HepG2 (cell line): Measurements from ENCODE around the gene SPRED2. TPM values are rescaled to one million over a fixed set of nuclear protein-coding genes. Genes with fewer than 3 reads are reported as not detected.

Source experiments
- ATAC-seq: fragments of 200-7000 bp; cut with Tn5 transposase; 3 replicates; pipeline ENCODE4 v1.9.1; 2020; ENCODE audit warnings: mild to moderate bottlenecking, moderate library complexity
- BruUV-seq: library from RNA; stranded (reverse); fragments of 400-500 nt; replicated peaks from 2 replicates; lab custom pipeline; 2021; lab: Mats Ljungman, UMichigan
- CTCF ChIA-PET: fragments of 300-600 bp; formaldehyde crosslinking; extraction: SDS; loops from one replicate; lab custom pipeline; 2021; ENCODE audit warnings: low total read pairs, inconsistent platforms, low intra/inter-chr PET ratio; lab: Yijun Ruan, JAX
- POLR2A ChIA-PET: fragments of 350-600 bp; sonication (Branson Sonifier 250); formaldehyde crosslinking; loops from one replicate; lab custom pipeline; 2020; ENCODE audit warnings: antibody characterized with exemption, inconsistent platforms; lab: Yijun Ruan, JAX
- DNase-seq: peaks from one replicate; pipeline ENCODE4 v3.0.0-alpha.2; 2015; ENCODE audit warnings: low spot score
- FAIRE-seq: peaks from 3 replicates; lab custom pipeline; 2011; peaks lifted over from hg19 to GRCh38; lab: Jason Lieb, UNC
- H2AFZ ChIP-seq: one replicate; pipeline ENCODE4 v1.6.1; 2011; ENCODE audit warnings: low read length, inconsistent platforms
- H3K27ac ChIP-seq: fragments of 300-600 bp; 3 replicates; pipeline ENCODE4 v1.8.0; 2011; ENCODE audit warnings: mixed run types, mild to moderate bottlenecking, mixed read lengths, low read length, inconsistent platforms; ENCODE audit not compliant: insufficient read depth; ENCODE audit errors: extremely low read length
- H3K27me3 ChIP-seq, 2 experiments: fragments of 200-600 bp in 1 of 2; 2 replicates in 1 of 2; 3 replicates in 1 of 2; pipeline versions ENCODE4 v1.6.0 to v1.8.0; 2011; ENCODE audit warnings: low read length in 2 of 2, mild to moderate bottlenecking in 2 of 2, moderate library complexity in 2 of 2, inconsistent platforms in 1 of 2; ENCODE audit not compliant: insufficient read depth in 2 of 2, control insufficient read depth in 1 of 2
- H3K36me3 ChIP-seq, 2 experiments: fragments of 200-600 bp in 1 of 2; replicated peaks in 1 of 2; 2 replicates in 1 of 2; 3 replicates in 1 of 2; pipeline versions ENCODE4 v1.5.1 to v1.8.0; 2011; ENCODE audit warnings: low read length in 2 of 2, inconsistent platforms in 1 of 2; ENCODE audit not compliant: insufficient read depth in 2 of 2, control insufficient read depth in 1 of 2
- H3K4me1 ChIP-seq: 2 replicates; pipeline ENCODE4 v1.5.1; 2012; ENCODE audit warnings: low read length, inconsistent platforms; ENCODE audit not compliant: insufficient read depth
- H3K4me2 ChIP-seq: 2 replicates; pipeline ENCODE4 v1.6.0; 2011; ENCODE audit warnings: low read depth, low read length, inconsistent platforms
- H3K4me3 ChIP-seq, 3 experiments: fragments of 200-600 bp in 1 of 3; sonication (generic), shearing (Covaris generic) in 1 of 3; replicated peaks in 1 of 3; 2 replicates each; pipeline ENCODE4 v1.5.1; 2011 to 2016; ENCODE audit warnings: low read length in 3 of 3, inconsistent platforms in 2 of 3, low read depth in 2 of 3, mild to moderate bottlenecking in 2 of 3, control low read depth in 1 of 3, mixed read lengths in 1 of 3; ENCODE audit not compliant: insufficient read depth in 1 of 3
- H3K79me2 ChIP-seq: one replicate; pipeline ENCODE4 v1.6.1; 2011; ENCODE audit warnings: low read length, inconsistent platforms; ENCODE audit not compliant: insufficient read depth
- H3K9ac ChIP-seq: 2 replicates; pipeline ENCODE4 v1.6.0; 2011; ENCODE audit warnings: mild to moderate bottlenecking, low read depth, low read length, inconsistent platforms; ENCODE audit not compliant: insufficient read depth
- H3K9me3 ChIP-seq: 2 replicates; pipeline ENCODE4 v1.5.1; 2012; ENCODE audit warnings: mild to moderate bottlenecking, low read length
- H4K20me1 ChIP-seq: 2 replicates; pipeline ENCODE4 v1.6.0; 2011; ENCODE audit warnings: inconsistent platforms, mild to moderate bottlenecking, low read length, moderate library complexity; ENCODE audit not compliant: insufficient read depth
- ARID2 ChIP-seq: sonication (generic); formaldehyde crosslinking; IDR thresholded peaks from 2 replicates; pipeline ENCODE4 v1.8.1; 2022; ENCODE audit warnings: mild to moderate bottlenecking, missing genetic modification reagents, borderline replicate concordance
- HINFP ChIP-seq: sonication (generic); formaldehyde crosslinking; IDR thresholded peaks from 2 replicates; pipeline ENCODE4 v1.4.0; 2020; ENCODE audit warnings: low read depth, mild to moderate bottlenecking, missing genetic modification reagents
- HOXA9 ChIP-seq: sonication (generic); formaldehyde crosslinking; IDR thresholded peaks from 2 replicates; pipeline ENCODE4 v1.8.1; 2022; ENCODE audit warnings: missing genetic modification reagents, mild to moderate bottlenecking, moderate library complexity, borderline replicate concordance
- HOXD1 ChIP-seq: sonication (generic); formaldehyde crosslinking; IDR thresholded peaks from 2 replicates; pipeline ENCODE4 v1.5.0; 2020; ENCODE audit warnings: missing genetic modification reagents
- MAFG ChIP-seq: sonication (generic); formaldehyde crosslinking; IDR thresholded peaks from 2 replicates; pipeline ENCODE4 v1.5.1; 2020; ENCODE audit warnings: mild to moderate bottlenecking, missing genetic modification reagents
- XBP1 ChIP-seq: sonication (generic); formaldehyde crosslinking; IDR thresholded peaks from 2 replicates; pipeline ENCODE4 v1.5.0; 2020; ENCODE audit warnings: missing genetic modification reagents
- ZBTB21 ChIP-seq: sonication (generic); formaldehyde crosslinking; IDR thresholded peaks from 2 replicates; pipeline ENCODE4 v1.4.0; 2020; ENCODE audit warnings: missing genetic modification reagents
- ZFP90 ChIP-seq: sonication (generic); formaldehyde crosslinking; IDR thresholded peaks from 2 replicates; pipeline ENCODE4 v1.8.0; 2022; ENCODE audit warnings: missing genetic modification reagents, mild to moderate bottlenecking, inconsistent platforms, borderline replicate concordance
- ZNF275 ChIP-seq: sonication (generic); formaldehyde crosslinking; IDR thresholded peaks from 2 replicates; pipeline ENCODE4 v1.8.0; 2022; ENCODE audit warnings: missing genetic modification reagents, mild to moderate bottlenecking, inconsistent platforms, borderline replicate concordance
- ZNF577 ChIP-seq: sonication (generic); formaldehyde crosslinking; IDR thresholded peaks from 2 replicates; pipeline ENCODE4 v1.4.0; 2020; ENCODE audit warnings: mild to moderate bottlenecking, low read depth, missing genetic modification reagents, borderline replicate concordance
- ZNF720 ChIP-seq: sonication (generic); formaldehyde crosslinking; IDR thresholded peaks from 2 replicates; pipeline ENCODE4 v1.4.0; 2020; ENCODE audit warnings: missing genetic modification reagents
- ZNF788 ChIP-seq: sonication (generic); formaldehyde crosslinking; IDR thresholded peaks from 2 replicates; pipeline ENCODE4 v1.5.0; 2020; ENCODE audit warnings: mild to moderate bottlenecking, missing genetic modification reagents, borderline replicate concordance
- WGBS: methylation state at CpG from one replicate; pipeline ENCODE4 v1.1.6; 2017; ENCODE audit warnings: low lambda C conversion rate; 5-methylcytosine and 5-hydroxymethylcytosine counted together
- in situ Hi-C: cut with HindIII; loops from 2 replicates; pipeline ENCODE4 v1.10.0; 2017; ENCODE audit warnings: low pct_unique_long_range_greater_than_20kb; ENCODE audit not compliant: extremely low pct_ligation_motif_present
- intact Hi-C: fragments of 100-400 bp; cut with micrococcal nuclease; formaldehyde crosslinking; loops from one replicate; pipeline ENCODE4 v1.10.0; 2022; ENCODE audit not compliant: unreplicated experiment
- polyA plus RNA-seq, 8 experiments: library from polyadenylated mRNA; depleted of rRNA in 3 of 8; stranded (reverse) in 7 of 8; unstranded in 1 of 8; fragments of >200 nt; fragmentation: Illumina TruSeq in 4 of 8; extraction: Trizol in 4 of 8; gene quantifications; 2 replicates each; pipeline versions ENCODE4 v1.2.1 to v1.2.3, GENCODE V29; 2011 to 2016; ENCODE audit warnings: low read depth in 4 of 8, missing spikeins in 1 of 8, mixed read lengths in 1 of 8; ENCODE audit not compliant: insufficient read depth in 1 of 8
- total RNA-seq, 5 experiments: library from RNA; depleted of rRNA; stranded (reverse); fragments of >200 nt; fragmentation: Illumina TruSeq; extraction: Trizol; gene quantifications; 2 replicates each; pipeline ENCODE4 v1.2.3, GENCODE V29; 2016; ENCODE audit warnings: low read depth in 1 of 5

Gene SPRED2
- total and polyA plus RNA-seq, 2 of the 13 experiments (the other 11 are each of a cell fraction or from before 2014, with no cell fraction given) = 13.0 to 37.0 TPM

- in situ Hi-C loops = no loop called here
- no peak overlapping the region for H3K4me3 ChIP-seq
- H3K4me2 ChIP-seq = no peak overlapping the region
- peaks cover 57% of the 10 kb centered on the region for H4K20me1 ChIP-seq
- H3K4me1 ChIP-seq = peaks cover 89% of the 10 kb centered on the region
- ChIA-PET POLR2A (no interaction called here), CTCF (no interaction called here)
- peaks cover 97% of the 10 kb centered on the region for H3K79me2 ChIP-seq
- H3K9me3 ChIP-seq = no peaks in the 10 kb centered on the region
- TF ChIP-seq HINFP (CRISPR knock-in tag) (no peak), HOXD1 (no peak), ZBTB21 (no peak), ZNF577 (no peak), ZNF788 (CRISPR knock-in tag) (no peak), ZFP90 (no peak), HOXA9 (CRISPR knock-in tag) (no peak), MAFG (no peak), ZNF720 (CRISPR knock-in tag) (no peak), ARID2 (CRISPR knock-in tag) (no peak), XBP1 (no peak), ZNF275 (CRISPR knock-in tag) (no peak)
- BruUV-seq = no TSS peak
- no peak overlapping the region for H3K27ac ChIP-seq
- no peaks in the 10 kb centered on the region for H3K27me3 ChIP-seq
- H3K36me3 ChIP-seq = peaks cover 2 to 6% of the 10 kb centered on the region in 2 experiments; a peak in 3 of 5 replicates
- DNase-seq (no peak), ATAC-seq (no peak), FAIRE-seq (no peak)
- H2AFZ ChIP-seq = no peak overlapping the region
- intact Hi-C loops = no loop called here
- no peak overlapping the region for H3K9ac ChIP-seq
- 96% methylated on average over 3 of the region's 3 CpGs for WGBS
Measured at GRCh38 chr2:65354773-65355172, 77.6 kb downstream of the SPRED2 start.
